SK-N-MC (cell line): ENCODE results near the gene PDE1A.
"Not testable (repeated sequence)": the region's sequence is repeated elsewhere in the genome, so short reads cannot be mapped to it uniquely, and the experiment has no call there.

Experiments used
- DNase-seq: peaks from one replicate; pipeline ENCODE4 v3.0.0-alpha.2; 2011; ENCODE audit warnings: low read depth, low spot score
- H3K27ac ChIP-seq: fragments of 200-600 bp; sonication (generic); 2 replicates; pipeline ENCODE4 v1.5.1; 2016; ENCODE audit warnings: mixed run types
- H3K36me3 ChIP-seq: fragments of 200-600 bp; sonication (generic); 2 replicates; pipeline ENCODE4 v1.6.1; 2017; ENCODE audit warnings: antibody characterized with exemption, low read length, mixed read lengths; ENCODE audit not compliant: insufficient read depth
- H3K4me3 ChIP-seq: fragments of 200-600 bp; sonication (generic); 2 replicates; pipeline ENCODE4 v1.5.1; 2016
- H3K9ac ChIP-seq: fragments of 200-600 bp; sonication (generic); 2 replicates; pipeline ENCODE4 v1.8.0; 2017; ENCODE audit warnings: mixed run types, mixed read lengths; ENCODE audit not compliant: insufficient read length
- H3K9me3 ChIP-seq: fragments of 200-600 bp; sonication (generic); 2 replicates; pipeline ENCODE4 v1.6.1; 2017; ENCODE audit warnings: low read depth, mild to moderate bottlenecking, antibody characterized with exemption, low read length, moderate library complexity, mixed read lengths
- EZH2 ChIP-seq: fragments of 200-600 bp; sonication (generic); IDR thresholded peaks from one replicate; pipeline ENCODE4 v1.6.1; 2017; ENCODE audit warnings: antibody characterized with exemption
- FOXP2 ChIP-seq: optimal IDR thresholded peaks from 2 replicates; pipeline ENCODE3; 2011; ENCODE audit warnings: mild to moderate bottlenecking, moderate library complexity; ENCODE audit not compliant: insufficient read depth; ENCODE audit errors: extremely low read length, control extremely low read depth
- POLR2AphosphoS5 ChIP-seq: IDR thresholded peaks from 2 replicates; pipeline ENCODE4 v1.6.1; 2012; ENCODE audit warnings: mild to moderate bottlenecking, low read depth, low read length, borderline replicate concordance

PDE1A gene

DNA sequence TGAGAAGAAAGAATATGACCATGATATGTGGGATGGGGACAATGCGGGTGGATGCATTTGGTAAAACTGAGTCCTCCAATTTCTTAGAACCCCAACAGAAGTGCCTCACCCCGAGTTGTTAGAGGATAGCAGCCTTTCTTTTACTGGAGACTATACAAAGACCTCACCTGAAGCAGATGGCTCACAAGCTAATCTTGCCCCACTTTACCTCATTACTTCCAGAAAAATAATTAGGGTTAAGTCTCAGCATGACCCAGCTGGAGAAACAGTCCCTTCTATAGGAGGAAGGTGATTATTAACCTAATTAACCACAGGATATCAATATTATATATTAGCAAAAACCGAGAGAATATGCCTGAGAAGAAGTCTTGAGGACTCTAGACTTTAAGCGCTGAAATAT, 128.4 kb downstream of the PDE1A start:
- DNase-seq, result no peak
- TF ChIP-seq FOXP2, result no peak
- no peak for TF ChIP-seq EZH2
- TF ChIP-seq POLR2AphosphoS5, result no peak
- no peak overlapping the region for H3K27ac ChIP-seq
- H3K36me3 ChIP-seq, result no peaks in the 10 kb centered on the region
- H3K9ac ChIP-seq, result no peak overlapping the region
- no peaks in the 10 kb centered on the region for H3K9me3 ChIP-seq
- no peak overlapping the region for H3K4me3 ChIP-seq

DNA sequence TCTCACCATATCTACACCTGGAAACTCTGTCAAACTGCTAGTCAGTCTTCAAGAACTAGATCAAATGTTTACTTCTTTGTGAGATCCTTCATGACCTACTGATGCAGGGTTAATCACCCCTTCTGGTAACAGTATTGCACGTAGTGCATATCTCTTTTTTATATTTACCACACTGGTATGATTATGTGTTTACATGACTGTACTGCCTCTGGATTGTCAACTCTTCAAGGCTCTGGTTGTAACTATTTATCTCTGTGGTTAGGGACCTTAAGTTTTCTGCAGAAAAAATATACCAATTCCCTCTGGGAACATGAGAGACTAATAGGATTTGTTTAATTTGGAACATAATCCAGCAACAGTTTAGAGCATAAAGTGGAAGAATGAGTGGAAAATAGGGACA, 135.5 kb downstream of the PDE1A start:
- no peak for TF ChIP-seq EZH2
- TF ChIP-seq FOXP2, result no peak
- no peak for TF ChIP-seq POLR2AphosphoS5
- no peak for DNase-seq

DNA sequence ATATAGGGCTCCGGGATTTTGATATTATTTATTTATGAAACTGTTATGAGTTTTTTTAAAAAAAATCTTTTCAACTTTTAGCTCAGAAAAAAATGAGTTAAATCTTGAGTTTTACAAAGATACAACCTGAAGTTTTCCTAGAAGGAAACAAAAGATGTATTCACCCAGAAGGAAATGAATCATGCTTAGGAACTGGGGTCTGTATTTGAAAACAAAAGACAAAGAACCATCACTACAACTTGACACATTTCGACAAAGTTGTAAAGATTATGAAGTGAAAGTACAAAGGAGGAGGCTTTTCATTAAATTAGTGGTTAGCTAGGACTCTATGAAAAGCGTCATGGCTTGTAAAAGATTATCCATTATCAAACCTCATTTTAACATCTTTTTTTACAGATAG, 143.3 kb downstream of the PDE1A start:
- Histone ChIP-seq H3K4me3 (no peak overlapping the region), H3K9me3 (no peaks in the 10 kb centered on the region), H3K9ac (no peak overlapping the region), H3K27ac (no peak overlapping the region), H3K36me3 (no peaks in the 10 kb centered on the region)
- TF ChIP-seq POLR2AphosphoS5 (no peak), FOXP2 (no peak), EZH2 (no peak)
- DNase-seq, result no peak

More for the DNA sequence above, 135.5 kb downstream of the PDE1A start:
- Histone ChIP-seq H3K36me3 (no peaks in the 10 kb centered on the region), H3K27ac (no peak overlapping the region), H3K9ac (no peak overlapping the region), H3K4me3 (no peak overlapping the region), H3K9me3 (no peaks in the 10 kb centered on the region)

DNA sequence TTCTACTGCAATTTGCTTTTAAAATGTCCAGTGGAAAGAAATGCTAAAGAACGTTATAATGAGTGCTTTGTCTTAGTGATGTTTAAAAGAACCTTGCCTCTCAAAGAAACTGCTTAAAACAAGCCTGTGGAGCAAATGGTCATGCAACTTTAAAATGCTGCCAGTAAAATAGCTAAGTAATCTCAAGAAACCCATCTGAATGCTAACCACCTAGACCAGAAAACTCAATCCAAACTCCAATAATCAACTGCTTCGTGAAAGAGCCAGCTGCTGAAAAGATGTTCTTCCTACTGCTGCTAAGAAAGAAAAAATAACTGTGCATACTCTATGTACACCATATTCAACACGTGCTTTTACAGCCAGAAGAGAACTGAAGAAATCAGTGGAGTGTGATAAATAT, 145.6 kb downstream of the PDE1A start:
- TF ChIP-seq POLR2AphosphoS5, result no peak
- no peak for TF ChIP-seq FOXP2
- no peak for TF ChIP-seq EZH2
- no peak overlapping the region for H3K9ac ChIP-seq

DNA sequence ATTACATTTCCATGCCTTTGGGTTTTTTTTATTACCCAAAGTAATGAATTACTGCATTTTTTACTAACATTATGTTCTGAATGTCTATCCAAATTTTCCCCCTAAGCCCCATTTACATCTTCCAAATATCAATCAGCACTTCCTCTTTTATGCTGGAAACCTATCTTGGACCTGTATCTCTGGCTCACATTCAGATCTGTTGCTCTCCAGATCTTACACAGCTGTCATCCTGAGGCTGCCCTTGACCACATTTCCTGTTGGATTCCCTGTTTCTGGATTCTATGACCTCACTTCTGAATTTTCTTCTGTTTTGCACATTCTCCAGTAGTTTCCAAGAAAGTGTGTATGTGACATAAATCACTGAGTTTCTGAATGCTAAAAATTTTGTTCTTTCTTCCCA, 146.7 kb downstream of the PDE1A start:
- no peak overlapping the region for H3K4me3 ChIP-seq
- DNase-seq, result peak; percentile 40
- no peaks in the 10 kb centered on the region for H3K36me3 ChIP-seq
- H3K27ac ChIP-seq, result no peak overlapping the region
- H3K9me3 ChIP-seq, result no peaks in the 10 kb centered on the region
- TF ChIP-seq FOXP2 (no peak), EZH2 (no peak), POLR2AphosphoS5 (no peak)
- no peak overlapping the region for H3K9ac ChIP-seq

More for the DNA sequence above, 145.6 kb downstream of the PDE1A start:
- H3K4me3 ChIP-seq, result no peak overlapping the region
- H3K27ac ChIP-seq, result no peak overlapping the region
- DNase-seq, result no peak
- H3K9me3 ChIP-seq, result no peaks in the 10 kb centered on the region
- H3K36me3 ChIP-seq, result no peaks in the 10 kb centered on the region

DNA sequence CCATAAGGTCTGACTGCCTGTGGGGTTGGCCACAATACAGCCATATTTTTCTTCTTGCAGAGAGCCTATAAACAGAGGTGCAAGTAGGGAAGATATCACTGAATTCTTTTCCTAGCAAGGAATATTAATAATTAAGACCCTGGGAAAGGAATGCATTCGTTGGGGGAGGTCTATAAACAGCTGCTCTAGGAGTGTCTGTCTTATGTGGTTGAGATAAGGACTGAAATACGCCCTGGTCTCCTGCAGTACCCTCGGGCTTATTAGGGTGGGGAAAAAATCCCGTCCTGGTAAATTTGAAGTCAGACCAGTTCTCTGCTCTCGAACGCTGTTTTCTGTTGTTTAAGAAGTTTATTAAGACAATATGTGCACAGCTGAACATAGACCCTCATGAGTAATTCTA, 150.2 kb downstream of the PDE1A start:
- H3K27ac ChIP-seq, H3K4me3 ChIP-seq, H3K36me3 ChIP-seq, H3K9ac ChIP-seq, H3K9me3 ChIP-seq, DNase-seq: not testable (repeated sequence)

DNA sequence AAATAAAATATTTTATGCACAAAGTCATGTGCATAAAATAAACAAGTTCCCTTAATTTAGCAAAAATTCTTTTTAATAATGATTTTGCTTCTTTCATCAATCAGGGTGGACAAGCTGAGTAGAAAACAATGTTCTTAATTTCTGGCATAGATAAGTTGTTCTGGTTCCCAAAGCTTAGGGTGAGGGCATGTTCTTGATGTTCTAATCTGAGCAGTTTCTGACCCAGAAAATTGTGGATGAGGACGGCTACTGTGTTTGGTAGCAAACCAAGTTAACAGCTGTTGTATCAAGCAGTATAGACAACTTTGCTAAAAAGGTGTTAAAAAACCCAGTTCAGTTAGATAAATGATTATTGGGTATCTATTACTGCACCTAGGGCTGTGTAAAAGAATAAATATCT, 158.9 kb downstream of the PDE1A start:
- Histone ChIP-seq H3K9ac (no peak overlapping the region), H3K9me3 (no peaks in the 10 kb centered on the region), H3K36me3 (no peaks in the 10 kb centered on the region), H3K27ac (no peak overlapping the region), H3K4me3 (no peak overlapping the region)
- TF ChIP-seq FOXP2 (no peak), EZH2 (no peak), POLR2AphosphoS5 (no peak)
- DNase-seq, result no peak

DNA sequence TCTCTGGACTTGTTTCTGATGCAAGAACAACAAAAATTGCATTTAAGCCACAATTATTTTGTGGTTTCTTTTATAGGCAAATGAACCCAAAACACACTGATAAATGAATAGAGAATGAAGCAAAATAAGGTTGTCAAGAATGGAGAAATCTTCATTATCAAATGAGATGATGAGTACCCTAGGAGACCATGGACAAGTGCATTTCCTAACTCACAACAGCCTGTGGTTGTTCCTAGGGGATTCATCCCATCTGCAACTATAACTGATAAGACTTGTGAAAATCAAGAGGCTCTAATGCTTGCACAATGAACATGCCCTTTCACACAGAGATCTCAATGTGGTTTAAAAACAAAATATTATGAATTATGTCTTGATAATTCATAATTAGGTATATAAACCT, 159.9 kb downstream of the PDE1A start:
- Histone ChIP-seq H3K9me3 (no peaks in the 10 kb centered on the region), H3K4me3 (no peak overlapping the region), H3K9ac (no peak overlapping the region), H3K27ac (no peak overlapping the region), H3K36me3 (no peaks in the 10 kb centered on the region)
- DNase-seq, result no peak
- no peak for TF ChIP-seq EZH2

DNA sequence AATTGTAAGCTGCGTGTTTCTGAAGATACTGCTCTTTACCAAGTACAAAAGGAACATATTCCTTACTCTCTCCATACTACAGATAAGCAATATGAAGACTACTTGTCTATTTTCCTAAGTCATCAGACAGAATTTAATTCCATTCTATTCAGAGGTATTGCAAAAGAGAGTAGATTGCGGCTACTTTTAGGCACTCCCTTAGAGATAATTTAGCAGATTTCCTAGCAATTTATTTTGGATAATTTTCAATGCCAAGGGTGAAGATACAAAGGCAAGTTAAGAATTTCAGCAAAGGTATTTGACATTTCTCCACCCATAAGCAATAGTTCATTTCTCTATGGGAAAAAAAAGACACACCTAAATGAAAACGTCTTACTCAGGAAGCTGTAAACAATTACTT, 161.1 kb downstream of the PDE1A start:
- TF ChIP-seq FOXP2 (no peak), POLR2AphosphoS5 (no peak), EZH2 (no peak)
- no peak overlapping the region for H3K9ac ChIP-seq
- H3K4me3 ChIP-seq, result no peak overlapping the region
- no peak overlapping the region for H3K27ac ChIP-seq
- no peaks in the 10 kb centered on the region for H3K36me3 ChIP-seq
- no peak for DNase-seq
- no peaks in the 10 kb centered on the region for H3K9me3 ChIP-seq

DNA sequence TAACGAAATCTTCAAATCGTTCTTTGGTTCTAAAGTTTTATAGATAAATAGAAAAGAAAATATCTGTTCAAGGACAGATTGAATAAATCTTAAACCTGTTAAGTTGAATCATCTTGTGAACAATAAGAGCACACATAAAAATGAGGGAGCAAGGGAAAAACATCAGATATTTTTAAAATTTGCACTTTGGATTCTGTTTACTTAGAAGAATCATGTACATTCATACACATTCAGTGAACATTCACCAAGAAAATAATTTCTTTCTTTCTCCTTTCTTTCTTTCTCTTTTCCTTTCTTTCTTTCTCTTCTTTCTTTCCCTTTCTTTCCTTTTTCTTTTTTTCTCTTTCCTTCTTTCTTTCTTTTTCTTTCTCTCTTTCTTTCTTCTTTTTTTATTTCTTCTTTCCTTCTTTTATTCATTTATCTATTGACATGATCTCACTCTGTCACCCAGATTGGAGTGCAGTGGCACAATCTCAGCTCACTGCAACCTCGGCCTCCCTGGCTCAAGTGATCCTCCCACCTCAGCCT, 164.9 kb downstream of the PDE1A start:
- H3K36me3 ChIP-seq, result no peaks in the 10 kb centered on the region
- no peak for DNase-seq
- no peak overlapping the region for H3K27ac ChIP-seq
- no peaks in the 10 kb centered on the region for H3K9me3 ChIP-seq
- H3K9ac ChIP-seq, result no peak overlapping the region
- TF ChIP-seq EZH2 (no peak), FOXP2 (no peak)
- H3K4me3 ChIP-seq, result no peak overlapping the region
